GM12865 (cell line): ENCODE results near the gene DMWD.
"Not testable (repeated sequence)": the region's sequence is repeated elsewhere in the genome, so short reads cannot be mapped to it uniquely, and the experiment has no call there.

Source experiments
- DNase-seq: peaks from one replicate; pipeline ENCODE4 v3.0.0; 2010; ENCODE audit warnings: low read depth
- H3K4me3 ChIP-seq: 2 replicates; pipeline ENCODE4 v1.5.1; 2011; ENCODE audit warnings: mild to moderate bottlenecking, low read depth, low read length, control low read depth
- TF ChIP-seq, protein P1 (sequence below): IDR thresholded peaks from 2 replicates; pipeline ENCODE4 v1.5.1; 2011; ENCODE audit warnings: low read length, control low read depth, low read depth, inconsistent platforms; ENCODE audit not compliant: insufficient read depth; ENCODE audit errors: missing control alignments

DMWD gene

DNA sequence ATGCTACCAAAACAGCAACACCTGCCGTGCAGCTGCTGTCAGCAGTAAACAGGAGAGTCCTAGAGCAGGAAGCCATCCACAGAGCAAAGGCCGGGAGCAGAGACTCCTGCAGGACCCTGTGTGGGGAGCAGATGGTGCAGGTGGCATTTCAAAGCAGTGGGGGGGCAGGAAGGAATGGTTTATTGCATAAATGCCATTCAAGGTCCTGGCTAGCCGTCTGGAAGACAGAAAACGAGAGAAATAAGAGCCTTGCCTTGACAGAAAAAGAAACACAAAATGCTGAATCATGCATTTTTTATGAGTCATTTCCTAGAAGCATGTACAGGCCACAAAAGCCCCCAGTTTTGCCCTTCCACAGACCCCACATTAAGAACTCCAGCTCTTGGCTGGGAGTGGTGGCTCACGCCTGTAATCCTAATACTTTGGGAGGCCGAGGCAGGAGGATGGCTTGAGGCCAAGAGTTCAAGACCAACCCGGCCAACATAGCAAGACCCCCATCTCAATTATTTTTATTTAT lies 17.1 kb upstream of the DMWD start:
- TF ChIP-seq, protein P1, sequence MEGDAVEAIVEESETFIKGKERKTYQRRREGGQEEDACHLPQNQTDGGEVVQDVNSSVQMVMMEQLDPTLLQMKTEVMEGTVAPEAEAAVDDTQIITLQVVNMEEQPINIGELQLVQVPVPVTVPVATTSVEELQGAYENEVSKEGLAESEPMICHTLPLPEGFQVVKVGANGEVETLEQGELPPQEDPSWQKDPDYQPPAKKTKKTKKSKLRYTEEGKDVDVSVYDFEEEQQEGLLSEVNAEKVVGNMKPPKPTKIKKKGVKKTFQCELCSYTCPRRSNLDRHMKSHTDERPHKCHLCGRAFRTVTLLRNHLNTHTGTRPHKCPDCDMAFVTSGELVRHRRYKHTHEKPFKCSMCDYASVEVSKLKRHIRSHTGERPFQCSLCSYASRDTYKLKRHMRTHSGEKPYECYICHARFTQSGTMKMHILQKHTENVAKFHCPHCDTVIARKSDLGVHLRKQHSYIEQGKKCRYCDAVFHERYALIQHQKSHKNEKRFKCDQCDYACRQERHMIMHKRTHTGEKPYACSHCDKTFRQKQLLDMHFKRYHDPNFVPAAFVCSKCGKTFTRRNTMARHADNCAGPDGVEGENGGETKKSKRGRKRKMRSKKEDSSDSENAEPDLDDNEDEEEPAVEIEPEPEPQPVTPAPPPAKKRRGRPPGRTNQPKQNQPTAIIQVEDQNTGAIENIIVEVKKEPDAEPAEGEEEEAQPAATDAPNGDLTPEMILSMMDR, result no peak
- no peak overlapping the region for H3K4me3 ChIP-seq
- peak; percentile 67 for DNase-seq

DNA sequence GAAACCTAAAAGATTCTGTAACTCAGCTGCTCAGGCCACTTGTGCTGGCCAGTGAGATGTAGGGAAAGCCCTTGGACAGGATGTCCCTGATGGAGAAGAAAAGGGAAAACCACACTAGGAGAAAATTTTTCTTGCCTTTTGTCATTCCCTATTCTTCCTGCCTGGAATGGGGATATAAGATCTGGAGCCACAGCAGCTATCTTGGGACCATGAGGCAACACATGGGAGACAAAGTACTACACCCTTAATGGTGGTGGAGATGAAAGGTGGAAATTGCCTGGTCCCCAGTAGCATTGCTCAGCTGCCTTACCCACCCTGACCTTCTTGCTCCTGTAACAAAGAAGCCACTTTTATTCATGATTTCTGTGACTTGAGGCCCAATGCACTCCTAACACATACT lies 13.1 kb upstream of the DMWD start:
- TF ChIP-seq, protein P1, result no peak
- DNase-seq, result no peak
- no peak overlapping the region for H3K4me3 ChIP-seq

DNA sequence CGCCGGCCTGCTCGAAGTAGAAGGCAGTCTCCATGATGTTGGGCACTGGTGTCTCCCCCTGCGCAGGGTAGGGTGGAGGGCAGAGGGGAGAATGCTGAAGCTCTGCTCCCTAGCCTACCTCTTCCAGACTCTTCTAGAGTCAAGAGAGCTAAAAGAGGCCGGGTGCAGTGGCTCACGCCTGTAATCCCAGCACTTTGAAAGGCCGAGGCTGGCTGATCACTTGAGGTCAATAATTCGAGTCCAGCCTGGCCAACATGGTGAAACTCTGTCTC lies 12.2 kb upstream of the DMWD start:
- TF ChIP-seq, protein P1, result no peak
- DNase-seq, result no peak
- H3K4me3 ChIP-seq, result no peak overlapping the region

DNA sequence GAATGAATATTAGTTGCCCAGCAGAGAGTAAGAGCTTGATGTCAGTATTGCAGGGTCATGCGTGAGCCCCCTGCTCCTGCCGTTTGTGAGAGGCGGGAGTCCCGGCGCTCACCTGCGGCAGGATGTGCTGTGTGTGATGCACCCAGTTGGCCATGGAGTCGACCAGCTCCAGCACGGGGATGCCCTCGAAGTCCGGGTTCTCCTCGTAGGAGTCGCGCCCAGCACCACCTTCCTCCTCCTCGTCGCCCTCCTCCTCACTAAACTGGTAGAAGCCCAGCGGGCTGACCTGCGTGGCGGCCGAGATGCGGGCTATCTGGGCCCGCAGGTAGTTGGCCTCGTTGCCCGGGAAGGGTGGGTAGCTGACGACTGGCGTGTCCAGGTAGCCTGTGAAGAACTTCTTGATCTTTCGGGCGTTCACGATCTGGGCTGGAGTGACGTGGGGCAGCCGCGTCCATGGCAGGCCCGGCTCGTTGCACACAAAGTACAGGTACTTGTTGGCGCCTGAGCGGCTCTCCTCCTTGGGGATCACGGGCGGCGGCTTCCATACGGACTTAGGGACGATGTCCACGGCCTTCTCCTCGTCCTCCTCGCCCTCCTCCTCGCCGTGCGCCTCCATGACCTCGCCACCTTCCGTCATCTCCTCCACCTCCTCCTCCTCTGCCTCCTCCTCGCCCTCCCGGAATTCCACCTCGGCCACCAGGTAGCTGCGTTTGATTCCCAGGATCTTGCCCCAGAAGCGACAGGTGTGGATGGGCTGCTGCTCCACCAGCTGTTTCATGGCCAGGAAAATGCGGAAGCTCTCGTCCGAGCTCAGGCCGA lies 11.7 kb upstream of the DMWD start:
- TF ChIP-seq, protein P1, result no peak
- DNase-seq, result no peak
- H3K4me3 ChIP-seq, result no peak overlapping the region

DNA sequence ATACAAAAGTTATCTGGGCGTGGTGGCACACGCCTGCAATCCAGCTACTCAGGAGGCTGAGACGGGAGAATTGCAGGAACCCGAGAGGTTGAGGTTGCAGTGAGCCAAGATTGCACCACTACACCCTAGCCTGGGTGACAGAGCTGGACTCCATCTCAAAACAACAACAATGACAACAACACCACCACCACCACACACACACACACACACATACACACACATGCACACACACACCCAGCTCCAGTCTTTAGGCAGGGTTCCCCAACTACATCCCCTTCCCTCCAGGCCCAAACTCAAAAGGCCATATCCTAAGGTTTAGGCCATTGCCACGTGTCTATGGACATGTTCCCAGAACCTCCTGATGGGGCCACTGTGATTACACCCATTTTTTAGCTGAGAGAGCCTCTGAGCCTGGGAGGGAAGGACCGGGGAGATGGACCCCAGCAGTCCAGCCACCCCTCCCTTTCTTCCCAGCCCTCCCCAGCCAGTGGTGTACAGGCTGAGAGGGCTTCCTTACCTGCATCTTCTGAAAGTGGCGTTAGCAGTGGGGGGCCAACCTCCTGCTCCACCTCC lies 9.0 kb upstream of the DMWD start:
- TF ChIP-seq, protein P1, result no peak
- DNase-seq, result no peak
- no peak overlapping the region for H3K4me3 ChIP-seq

DNA sequence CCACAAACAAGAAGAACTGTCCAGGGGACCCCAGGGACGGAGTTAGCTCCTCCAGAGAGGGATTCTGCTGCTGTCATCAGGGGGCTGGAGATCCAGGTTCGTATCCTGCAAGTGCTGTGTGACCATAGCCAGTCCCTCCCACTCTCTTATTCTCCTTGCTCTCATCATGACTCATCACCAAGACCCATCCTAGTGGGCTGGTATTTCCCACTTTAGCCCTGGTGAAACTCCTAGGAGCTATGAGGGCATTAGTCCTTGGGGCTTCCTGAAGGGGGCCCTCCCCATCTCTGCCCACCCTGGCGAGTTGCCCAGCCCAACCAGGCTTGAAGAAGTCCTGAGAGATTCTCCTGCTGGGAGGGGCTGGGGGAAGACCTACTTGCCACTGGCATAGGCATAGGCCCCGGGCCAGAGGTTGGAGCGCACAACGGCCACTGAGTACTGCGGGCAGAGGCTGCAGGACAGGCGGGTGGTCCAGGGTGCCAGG lies 7.5 kb upstream of the DMWD start:
- TF ChIP-seq, protein P1, result no peak

DNA sequence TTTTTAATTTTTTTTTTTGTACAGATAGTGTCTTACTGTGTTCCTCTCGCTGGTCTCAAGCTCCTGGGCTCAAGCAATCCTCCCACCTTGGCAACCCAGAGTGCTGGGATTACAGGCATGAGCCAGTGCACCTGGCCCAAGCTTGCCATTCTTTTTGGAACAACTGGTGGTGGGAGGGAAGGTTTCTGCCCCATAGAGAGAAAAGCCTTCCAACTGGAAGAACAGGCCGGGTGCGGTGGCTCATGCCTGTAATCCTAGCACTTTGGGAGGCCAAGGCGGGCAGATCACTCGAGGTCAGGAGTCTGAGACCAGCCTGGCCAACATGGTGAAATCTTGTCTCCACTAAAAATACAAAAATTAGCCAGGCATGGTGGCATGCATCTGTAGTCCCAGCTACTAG lies 6.9 kb upstream of the DMWD start:
- not testable (repeated sequence) for H3K4me3 ChIP-seq, DNase-seq

More for the DNA sequence above, 7.5 kb upstream of the DMWD start:
- H3K4me3 ChIP-seq, result no peak overlapping the region
- DNase-seq, result no peak
